ENCODE results near the gene MUC2. TPM values are rescaled to one million over a fixed set of nuclear protein-coding genes. Genes with fewer than 3 reads are reported as not detected.

MUC2 gene
- total RNA-seq, 1 donor from 2014 or later = not detected

GRCh38 chr11:1072116-1072820 is 2.4 kb upstream of the MUC2 start:
- H3K9me3 ChIP-seq = no peaks in the 10 kb centered on the region
- no peaks in the 10 kb centered on the region for H3K36me3 ChIP-seq
- peaks cover 12% of the 10 kb centered on the region for H3K4me1 ChIP-seq
- no peaks in the 10 kb centered on the region for H3K27me3 ChIP-seq
- no peak for DNase-seq (ENCODE audit: extremely low spot score in 2 of 2)
- intact Hi-C loops (cut with DNase I) = no loop called here
- TF ChIP-seq POLR2AphosphoS5 (IDR thresholded peaks at IDR 0.05; ENCODE audit: insufficient read depth in 1 of 2, low read depth in 1 of 2) = no peak
- no peak for TF ChIP-seq CTCF (IDR thresholded peaks at IDR 0.05)
- no peak for TF ChIP-seq POLR2A (IDR thresholded peaks at IDR 0.05)
- H3K4me3 ChIP-seq = no peak overlapping the region
- no peak overlapping the region for H3K27ac ChIP-seq

GRCh38 chr11:1072821-1073231 is 1.8 kb upstream of the MUC2 start:
- no peaks in the 10 kb centered on the region for H3K36me3 ChIP-seq
- no peaks in the 10 kb centered on the region for H3K27me3 ChIP-seq
- H3K4me1 ChIP-seq = peaks cover 12% of the 10 kb centered on the region
- no peak for DNase-seq (ENCODE audit: extremely low spot score in 2 of 2)
- no peak overlapping the region for H3K4me3 ChIP-seq
- no peak overlapping the region for H3K27ac ChIP-seq
- TF ChIP-seq POLR2AphosphoS5 (IDR thresholded peaks at IDR 0.05; ENCODE audit: insufficient read depth in 1 of 2, low read depth in 1 of 2) = no peak
- TF ChIP-seq CTCF (IDR thresholded peaks at IDR 0.05) = no peak
- TF ChIP-seq POLR2A (IDR thresholded peaks at IDR 0.05) = no peak
- intact Hi-C loops (cut with DNase I) = no loop called here
- no peaks in the 10 kb centered on the region for H3K9me3 ChIP-seq

- intact Hi-C loops (cut with DNase I) = no loop called here
- Histone ChIP-seq H3K27ac (no peak overlapping the region), H3K9me3 (no peaks in the 10 kb centered on the region), H3K4me1 (peaks cover 12% of the 10 kb centered on the region), H3K27me3 (no peaks in the 10 kb centered on the region), H3K36me3 (no peaks in the 10 kb centered on the region), H3K4me3 (no peak overlapping the region)
- TF ChIP-seq CTCF (IDR thresholded peaks at IDR 0.05) (no peak), POLR2AphosphoS5 (IDR thresholded peaks at IDR 0.05; ENCODE audit: insufficient read depth in 1 of 2, low read depth in 1 of 2) (peak in 1 of 2 donors; percentile 38)
- no peak for DNase-seq (ENCODE audit: extremely low spot score in 2 of 2)
These were observed 1.4 kb upstream of the MUC2 start for GRCh38 chr11:1073261-1073724.

GRCh38 chr11:1073851-1074243 is 827 bp upstream of the MUC2 start:
- H3K27me3 ChIP-seq = no peaks in the 10 kb centered on the region
- no peaks in the 10 kb centered on the region for H3K9me3 ChIP-seq
- peaks cover 12% of the 10 kb centered on the region for H3K4me1 ChIP-seq
- no peak overlapping the region for H3K27ac ChIP-seq
- no peak for TF ChIP-seq CTCF (IDR thresholded peaks at IDR 0.05)
- TF ChIP-seq POLR2A (IDR thresholded peaks at IDR 0.05) = no peak
- no peak for TF ChIP-seq POLR2AphosphoS5 (IDR thresholded peaks at IDR 0.05; ENCODE audit: insufficient read depth in 1 of 2, low read depth in 1 of 2)
- no peak overlapping the region for H3K4me3 ChIP-seq
- intact Hi-C loops (cut with DNase I) = no loop called here
- DNase-seq (ENCODE audit: extremely low spot score in 2 of 2) = no peak
- no peaks in the 10 kb centered on the region for H3K36me3 ChIP-seq

- no peak for DNase-seq (ENCODE audit: extremely low spot score in 2 of 2)
- no peaks in the 10 kb centered on the region for H3K9me3 ChIP-seq
- intact Hi-C loops (cut with DNase I) = no loop called here
- H3K27me3 ChIP-seq = no peaks in the 10 kb centered on the region
- H3K4me3 ChIP-seq = no peak overlapping the region
- H3K4me1 ChIP-seq = peaks cover 12% of the 10 kb centered on the region
- no peaks in the 10 kb centered on the region for H3K36me3 ChIP-seq
- TF ChIP-seq POLR2A (IDR thresholded peaks at IDR 0.05) (no peak), CTCF (IDR thresholded peaks at IDR 0.05) (no peak), POLR2AphosphoS5 (IDR thresholded peaks at IDR 0.05; ENCODE audit: insufficient read depth in 1 of 2, low read depth in 1 of 2) (no peak)
- no peak overlapping the region for H3K27ac ChIP-seq
These were observed 752 bp downstream of the MUC2 start for GRCh38 chr11:1075341-1075911.

All from vagina (tissue), 2 donors.